ENCODE measurements around the gene BLVRA. TPM values are rescaled to one million over a fixed set of nuclear protein-coding genes. Genes with fewer than 3 reads are reported as not detected.

BLVRA gene
- total RNA-seq, 6 experiments from 2014 or later = 3.1 to 14.7 (median 5.6) TPM

GRCh38 chr7:43735403-43735801 lies 23.1 kb upstream of the BLVRA start:
- no peaks in the 10 kb centered on the region for H3K36me3 ChIP-seq
- no peak overlapping the region for H3K4me3 ChIP-seq
- ATAC-seq = no peak
- no peaks in the 10 kb centered on the region for H3K4me1 ChIP-seq
- no peaks in the 10 kb centered on the region for H3K27me3 ChIP-seq
- H3K9me3 ChIP-seq = no peaks in the 10 kb centered on the region
- intact Hi-C loops (cut with DNase I) = no loop called here
- H3K27ac ChIP-seq = no peak overlapping the region
- no peak for TF ChIP-seq POLR2A (IDR thresholded peaks at IDR 0.05)
- TF ChIP-seq CTCF (IDR thresholded peaks at IDR 0.05) = no peak
- WGBS (ENCODE audit: insufficient coverage, low coverage, low lambda C conversion rate, missing lambda C conversion rate) = 82% methylated on average over 1 of the region's 1 CpG
- DNase-seq = no peak

DNA sequence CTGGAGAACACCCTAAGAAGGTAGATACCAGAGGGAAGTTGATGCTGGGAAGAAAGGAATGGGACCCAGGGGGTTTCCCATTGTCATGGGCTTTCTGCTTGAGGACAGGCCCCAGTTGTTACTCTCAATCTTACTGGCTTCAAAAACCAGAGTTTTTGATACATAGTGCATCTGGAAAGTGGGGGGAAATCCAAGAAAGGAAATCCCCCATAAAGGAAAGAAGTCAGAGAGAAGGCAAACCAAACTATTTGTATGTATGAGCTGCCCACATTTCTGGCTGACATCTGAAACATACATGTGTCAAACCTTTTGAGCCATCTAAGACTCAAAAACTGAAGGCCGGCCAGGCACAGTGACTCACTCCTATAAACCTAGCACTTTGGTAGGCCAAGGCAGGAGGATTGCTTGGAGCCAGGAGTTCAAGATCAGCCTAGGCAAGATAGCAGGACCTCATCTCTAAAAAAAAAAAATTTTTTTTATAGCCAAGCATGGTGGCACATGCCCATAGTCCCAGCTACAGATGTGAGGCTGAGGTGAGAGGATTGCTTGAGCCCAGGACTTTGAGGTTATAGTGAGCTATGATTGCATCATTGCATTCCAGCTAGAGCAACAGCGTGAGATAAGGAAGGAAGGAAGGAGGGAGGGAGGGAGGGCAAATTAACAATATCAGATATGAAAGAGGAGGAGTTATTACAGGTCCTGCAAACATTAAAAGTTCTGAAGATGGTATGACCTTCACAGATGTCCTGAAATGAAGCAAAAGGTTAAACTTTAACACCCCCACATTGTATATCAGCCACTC lies 22.5 kb upstream of the BLVRA start:
- ATAC-seq = peak in 1 of 4 donors; percentile 22
- 57% methylated on average over 2 of the region's 2 CpGs for WGBS (ENCODE audit: insufficient coverage, low coverage, low lambda C conversion rate, missing lambda C conversion rate)
- TF ChIP-seq POLR2A (IDR thresholded peaks at IDR 0.05) = no peak
- TF ChIP-seq CTCF (IDR thresholded peaks at IDR 0.05) = no peak
- intact Hi-C loops (cut with DNase I) = no loop called here
- DNase-seq = no peak
- no peaks in the 10 kb centered on the region for H3K36me3 ChIP-seq
- H3K27me3 ChIP-seq = no peaks in the 10 kb centered on the region
- H3K27ac ChIP-seq = no peak overlapping the region
- H3K4me3 ChIP-seq = no peak overlapping the region
- no peaks in the 10 kb centered on the region for H3K9me3 ChIP-seq
- H3K4me1 ChIP-seq = no peaks in the 10 kb centered on the region

DNA sequence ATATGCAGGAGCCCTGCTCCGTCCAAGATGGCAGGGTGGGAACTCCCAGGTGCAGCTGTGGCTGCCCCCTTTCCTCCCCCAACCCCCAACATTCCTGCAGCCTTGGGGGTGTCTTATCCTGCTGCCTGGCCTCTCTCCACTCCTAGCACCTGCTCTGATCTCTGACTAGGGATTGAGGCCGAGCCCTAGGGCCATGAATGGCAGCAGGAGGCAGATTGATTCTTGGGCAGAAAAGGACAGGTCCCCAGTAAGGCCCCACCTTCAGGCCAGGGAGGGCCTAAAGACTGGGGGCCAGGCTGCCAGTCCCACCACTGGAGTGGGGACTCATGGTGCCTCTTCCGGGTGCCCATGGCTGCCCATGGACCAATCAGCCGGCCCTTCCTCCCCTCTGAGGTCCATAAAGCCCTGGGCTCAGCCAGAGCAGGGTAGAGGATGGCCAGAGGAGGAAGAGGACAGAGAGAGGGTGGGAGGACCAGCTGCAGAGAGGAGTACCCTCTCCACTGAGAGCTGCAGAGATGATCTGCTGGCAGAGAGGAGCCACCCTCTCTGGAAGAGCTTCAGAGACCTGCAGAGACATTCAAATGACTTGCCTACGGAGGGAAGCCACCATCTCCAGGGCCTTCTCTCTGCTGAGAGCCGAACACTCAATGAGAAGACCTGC lies 20.9 kb upstream of the BLVRA start:
- Histone ChIP-seq H3K4me1 (no peaks in the 10 kb centered on the region), H3K9me3 (no peaks in the 10 kb centered on the region), H3K4me3 (no peak overlapping the region), H3K27me3 (no peaks in the 10 kb centered on the region), H3K36me3 (no peaks in the 10 kb centered on the region), H3K27ac (no peak overlapping the region)
- ATAC-seq = no peak
- TF ChIP-seq CTCF (IDR thresholded peaks at IDR 0.05) = no peak
- intact Hi-C loops (cut with DNase I) = no loop called here
- no peak for DNase-seq
- no CpG with 5 or more reads among the region's 6 CpGs for WGBS (ENCODE audit: insufficient coverage, low coverage, low lambda C conversion rate, missing lambda C conversion rate)

DNA sequence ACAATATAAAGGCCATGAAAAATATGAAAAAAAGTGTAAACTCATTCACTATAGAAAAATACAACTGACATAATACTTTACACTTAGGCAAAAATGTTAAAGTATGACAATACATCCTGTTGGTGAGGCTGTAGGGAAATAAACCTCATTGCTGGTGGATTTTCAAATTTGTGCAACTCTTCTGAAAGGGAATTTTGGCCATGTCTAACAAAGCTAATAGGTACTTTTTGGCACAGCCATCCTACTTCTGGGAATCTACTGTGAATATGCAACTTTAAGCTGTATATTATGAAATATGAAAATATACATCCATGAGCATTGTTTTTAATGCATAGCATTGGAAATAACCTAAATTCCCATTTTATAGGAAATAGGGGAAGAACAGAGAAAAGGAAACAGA lies 15.8 kb upstream of the BLVRA start:
- no peak for DNase-seq
- Histone ChIP-seq H3K36me3 (no peaks in the 10 kb centered on the region), H3K4me3 (no peak overlapping the region), H3K27ac (no peak overlapping the region), H3K9me3 (no peaks in the 10 kb centered on the region), H3K4me1 (no peaks in the 10 kb centered on the region), H3K27me3 (no peaks in the 10 kb centered on the region)
- no peak for ATAC-seq
- TF ChIP-seq POLR2A (IDR thresholded peaks at IDR 0.05) = no peak
- no peak for TF ChIP-seq CTCF (IDR thresholded peaks at IDR 0.05)
- intact Hi-C loops (cut with DNase I) = no loop called here
